ENCODE results near the gene GPSM1. TPM values are rescaled to one million over a fixed set of nuclear protein-coding genes. Genes with fewer than 3 reads are reported as not detected.

The GPSM1 gene
- polyA plus RNA-seq, 1 of the 3 experiments (the other 2 are of a cell fraction) = 26.7 TPM

DNA sequence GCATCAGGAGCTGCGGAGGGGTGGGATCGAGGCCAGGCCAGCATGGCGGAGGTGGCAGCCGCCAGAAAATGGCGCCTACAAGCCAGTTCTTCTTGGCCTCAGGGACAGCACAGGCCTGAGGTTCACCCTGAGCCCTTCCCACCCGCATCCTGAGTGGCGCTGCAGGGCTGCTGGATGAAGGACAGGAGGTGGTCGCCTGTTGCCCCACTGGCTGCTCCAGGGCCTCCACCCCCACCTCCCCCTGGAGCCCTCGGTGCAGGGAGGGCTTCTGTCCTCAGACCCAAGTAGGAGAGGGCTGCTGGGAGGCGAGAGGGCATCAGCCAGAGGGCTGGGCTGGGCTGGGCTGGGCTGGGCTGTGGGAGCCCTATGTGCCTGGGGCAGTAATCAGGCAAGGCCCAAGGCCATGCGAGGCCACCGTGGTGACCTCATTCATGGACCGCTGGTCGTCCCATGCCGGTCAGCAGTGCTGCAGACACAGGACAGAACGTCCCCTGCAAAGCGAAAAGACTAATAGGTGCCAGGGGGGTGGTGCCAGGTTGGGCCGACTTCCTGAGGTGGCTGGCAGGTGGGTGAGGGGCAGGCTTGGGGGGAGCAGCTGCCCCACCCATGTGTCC lies 13.8 kb downstream of the GPSM1 start:
- H3K79me2 ChIP-seq (ENCODE audit: insufficient read depth) = no peaks in the 10 kb centered on the region
- no peaks in the 10 kb centered on the region for H3K9me2 ChIP-seq
- H3K4me1 ChIP-seq (ENCODE audit: control insufficient read depth in 1 of 2, insufficient read depth in 2 of 2, low read depth in 1 of 2, low read length in 1 of 2) = peaks cover 0 to 16% of the 10 kb centered on the region in 2 experiments; a peak in 1 of 4 replicates
- no peaks in the 10 kb centered on the region for H3K27me3 ChIP-seq (ENCODE audit: insufficient read depth)
- no peak overlapping the region for H3K4me2 ChIP-seq
- no peak for DNase-seq
- ChIA-PET POLR2A (no interaction called here), CTCF (no interaction called here)
- H4K20me1 ChIP-seq (ENCODE audit: insufficient read depth) = no peaks in the 10 kb centered on the region
- H3K9me3 ChIP-seq = no peaks in the 10 kb centered on the region
- H3K27ac ChIP-seq (ENCODE audit: low read depth in 2 of 2, low read length in 1 of 2) = no peak overlapping the region; a peak in 1 of 4 replicates
- no peak for TF ChIP-seq IRF3 (IDR thresholded peaks at IDR 0.05; ENCODE audit: low read depth, low read length)
- TF ChIP-seq TEAD4 (IDR thresholded peaks at IDR 0.05; ENCODE audit: borderline replicate concordance, insufficient read depth) = no peak
- TF ChIP-seq TAF1 (IDR thresholded peaks at IDR 0.05; ENCODE audit: borderline replicate concordance, low read depth, low read length) = no peak
- no peak for TF ChIP-seq USF1 (IDR thresholded peaks at IDR 0.05; ENCODE audit: borderline replicate concordance, low read depth)
- TF ChIP-seq FOSL2 (IDR thresholded peaks at IDR 0.05; ENCODE audit: borderline replicate concordance, low read depth) = no peak
- no peak for TF ChIP-seq NFIC (IDR thresholded peaks at IDR 0.05; ENCODE audit: borderline replicate concordance)
- TF ChIP-seq NRF1 (IDR thresholded peaks at IDR 0.05; ENCODE audit: low read depth, low read length) = no peak
- TF ChIP-seq, protein P1, sequence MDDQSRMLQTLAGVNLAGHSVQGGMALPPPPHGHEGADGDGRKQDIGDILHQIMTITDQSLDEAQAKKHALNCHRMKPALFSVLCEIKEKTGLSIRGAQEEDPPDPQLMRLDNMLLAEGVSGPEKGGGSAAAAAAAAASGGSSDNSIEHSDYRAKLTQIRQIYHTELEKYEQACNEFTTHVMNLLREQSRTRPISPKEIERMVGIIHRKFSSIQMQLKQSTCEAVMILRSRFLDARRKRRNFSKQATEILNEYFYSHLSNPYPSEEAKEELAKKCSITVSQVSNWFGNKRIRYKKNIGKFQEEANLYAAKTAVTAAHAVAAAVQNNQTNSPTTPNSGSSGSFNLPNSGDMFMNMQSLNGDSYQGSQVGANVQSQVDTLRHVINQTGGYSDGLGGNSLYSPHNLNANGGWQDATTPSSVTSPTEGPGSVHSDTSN (IDR thresholded peaks at IDR 0.05) = no peak
- TF ChIP-seq TCF12 (IDR thresholded peaks at IDR 0.05) = no peak
- no peak for TF ChIP-seq FOXM1 (IDR thresholded peaks at IDR 0.05; ENCODE audit: low read depth)
- no peak for TF ChIP-seq EZH2phosphoT487 (IDR thresholded peaks at IDR 0.05; ENCODE audit: borderline replicate concordance, low read depth)
- no peak for TF ChIP-seq EP300 (IDR thresholded peaks at IDR 0.05; ENCODE audit: borderline replicate concordance in 1 of 2, low read depth in 1 of 2, low read length in 1 of 2)
- no peak for TF ChIP-seq GABPA (IDR thresholded peaks at IDR 0.05; ENCODE audit: low read depth)
- no peak for TF ChIP-seq ELF1 (IDR thresholded peaks at IDR 0.05)
- TF ChIP-seq RFX5 (IDR thresholded peaks at IDR 0.05; ENCODE audit: low read length) = no peak
- no peak for TF ChIP-seq SMC3 (IDR thresholded peaks at IDR 0.05; ENCODE audit: low read depth, low read length)
- no peak overlapping the region for H2AFZ ChIP-seq (ENCODE audit: low read depth)
- no peak overlapping the region for H3K9ac ChIP-seq
- peaks cover 0 to 59% of the 10 kb centered on the region in 2 experiments for H3K36me3 ChIP-seq (replicated peaks in 1 of 2; ENCODE audit: control insufficient read depth in 1 of 2, insufficient read depth in 2 of 2, low read length in 1 of 2)
- H3F3A ChIP-seq (replicated peaks; ENCODE audit: insufficient read depth) = no peaks in the 10 kb centered on the region
- H3K4me3 ChIP-seq (ENCODE audit: low read depth in 2 of 2, low read length in 1 of 2) = no peak overlapping the region
- 93% methylated on average over 8 of the region's 18 CpGs for WGBS (ENCODE audit: low lambda C conversion rate)

Data from SK-N-SH (cell line).